Hepatocyte (in vitro differentiated cells): ENCODE measurements around the gene KRT78.

Experiments used
- EZH2 ChIP-seq: fragments of 200-600 bp; sonication (generic); IDR thresholded peaks from 2 replicates; pipeline ENCODE4 v1.6.1; 2016; ENCODE audit warnings: antibody characterized with exemption, mild to moderate bottlenecking, borderline replicate concordance
- EZH2phosphoT487 ChIP-seq: fragments of 200-600 bp; sonication (generic); IDR thresholded peaks from one replicate; pipeline ENCODE4 v1.6.1; 2018; ENCODE audit warnings: antibody characterized with exemption, mild to moderate bottlenecking, low read depth, moderate library complexity; ENCODE audit not compliant: unreplicated experiment, severe bottlenecking
- TF ChIP-seq, protein P1 (sequence below): fragments of 200-600 bp; sonication (generic); IDR thresholded peaks from 2 replicates; pipeline ENCODE4 v1.5.1; 2016; ENCODE audit warnings: antibody characterized with exemption, mild to moderate bottlenecking; ENCODE audit not compliant: poor library complexity

DNA sequence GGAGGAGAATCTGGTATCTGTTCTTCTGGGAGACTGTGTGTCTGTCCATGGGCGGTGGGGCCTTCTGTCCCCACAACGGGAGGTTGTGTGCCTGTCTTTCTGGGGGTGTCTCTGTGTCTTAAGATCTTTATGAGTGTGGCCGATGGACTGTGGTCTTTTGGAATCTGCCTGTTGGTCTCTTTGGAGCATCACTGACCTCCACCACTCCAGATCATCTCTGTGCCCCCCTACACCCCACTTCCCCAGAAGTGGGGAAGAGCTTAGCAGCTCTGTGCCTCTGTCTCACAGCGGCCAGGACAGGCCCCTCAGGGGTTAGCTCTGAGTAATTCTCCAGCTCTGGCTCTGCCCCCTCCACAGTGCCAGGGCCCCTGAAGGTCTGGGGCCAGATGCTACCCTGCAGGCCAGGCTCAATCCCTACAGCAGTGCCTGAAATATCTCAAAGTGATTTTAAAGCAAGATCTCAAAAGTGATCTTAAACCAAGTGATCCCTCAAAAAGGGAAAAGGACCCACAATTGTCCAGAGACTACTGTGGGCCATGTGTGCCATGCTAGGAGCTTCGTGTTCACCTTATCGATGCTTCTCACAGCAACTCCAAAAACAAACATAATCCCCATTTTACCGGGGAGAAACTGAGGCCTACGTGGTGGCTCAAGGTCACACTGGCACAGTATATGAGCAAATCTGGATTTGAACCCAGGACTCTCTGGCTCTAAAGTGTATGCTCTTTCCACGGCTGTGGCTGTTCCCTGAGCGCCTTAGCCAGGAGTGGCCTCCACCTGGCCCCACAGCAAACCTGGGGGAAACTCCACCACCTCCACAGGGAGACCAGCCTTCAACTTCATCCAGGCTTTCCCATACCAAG is 26.0 kb upstream of the KRT78 start:
- TF ChIP-seq EZH2 (no peak), EZH2phosphoT487 (no peak)
- TF ChIP-seq, protein P1, sequence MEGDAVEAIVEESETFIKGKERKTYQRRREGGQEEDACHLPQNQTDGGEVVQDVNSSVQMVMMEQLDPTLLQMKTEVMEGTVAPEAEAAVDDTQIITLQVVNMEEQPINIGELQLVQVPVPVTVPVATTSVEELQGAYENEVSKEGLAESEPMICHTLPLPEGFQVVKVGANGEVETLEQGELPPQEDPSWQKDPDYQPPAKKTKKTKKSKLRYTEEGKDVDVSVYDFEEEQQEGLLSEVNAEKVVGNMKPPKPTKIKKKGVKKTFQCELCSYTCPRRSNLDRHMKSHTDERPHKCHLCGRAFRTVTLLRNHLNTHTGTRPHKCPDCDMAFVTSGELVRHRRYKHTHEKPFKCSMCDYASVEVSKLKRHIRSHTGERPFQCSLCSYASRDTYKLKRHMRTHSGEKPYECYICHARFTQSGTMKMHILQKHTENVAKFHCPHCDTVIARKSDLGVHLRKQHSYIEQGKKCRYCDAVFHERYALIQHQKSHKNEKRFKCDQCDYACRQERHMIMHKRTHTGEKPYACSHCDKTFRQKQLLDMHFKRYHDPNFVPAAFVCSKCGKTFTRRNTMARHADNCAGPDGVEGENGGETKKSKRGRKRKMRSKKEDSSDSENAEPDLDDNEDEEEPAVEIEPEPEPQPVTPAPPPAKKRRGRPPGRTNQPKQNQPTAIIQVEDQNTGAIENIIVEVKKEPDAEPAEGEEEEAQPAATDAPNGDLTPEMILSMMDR, result no peak
